Jurkat, Clone E6-1 (cell line): ENCODE data around the gene TMEM266.

Experiments
- DNase-seq: peaks from one replicate; pipeline ENCODE4 v3.0.0-alpha.2; 2011; ENCODE audit warnings: low read depth, low spot score
- H3K4me3 ChIP-seq: 2 replicates; pipeline ENCODE4 v1.5.1; 2011; ENCODE audit warnings: mild to moderate bottlenecking, low read length, control low read depth, moderate library complexity

TMEM266 gene

DNA sequence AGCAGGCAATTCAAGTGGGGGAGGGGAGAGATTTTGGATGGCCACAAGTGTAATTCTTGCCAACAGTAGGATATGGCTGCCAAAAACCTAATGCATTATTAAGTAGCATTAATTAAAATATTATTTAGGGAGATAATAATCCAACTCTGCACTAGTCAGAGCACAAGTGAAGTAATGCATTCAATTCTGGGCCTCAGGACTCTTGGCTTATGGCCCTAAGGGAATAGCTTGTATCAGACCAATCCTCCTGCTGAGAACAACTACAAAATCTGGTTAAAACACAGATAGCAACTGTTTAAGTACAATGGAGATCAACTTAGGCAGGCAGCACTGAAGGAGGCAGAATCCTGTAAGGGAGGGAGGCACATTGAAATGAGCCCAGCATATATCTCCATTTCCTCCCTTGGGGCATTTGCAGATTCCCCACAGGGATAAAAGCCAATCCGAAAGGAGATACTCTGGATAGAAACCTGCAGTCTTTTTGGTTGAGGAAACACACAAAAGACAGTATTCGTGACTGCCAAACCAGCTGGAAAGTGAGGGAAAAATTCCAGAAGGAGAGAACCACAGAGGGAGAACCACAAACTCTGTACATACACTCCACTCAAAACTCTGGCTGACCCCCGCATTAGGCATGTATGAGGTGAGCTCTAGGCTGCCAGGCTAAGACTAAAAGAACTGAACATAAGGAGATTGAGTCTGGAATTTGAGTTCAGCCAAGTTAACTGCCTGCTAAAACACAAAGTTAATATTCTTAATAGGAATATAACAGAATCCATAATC is 194.1 kb downstream of the TMEM266 start:
- DNase-seq: no peak

More for the DNA sequence above, 194.1 kb downstream of the TMEM266 start:
- no peak overlapping the region for H3K4me3 ChIP-seq
